HT1080 (cell line): Measurements from ENCODE around the gene LAMA4. TPM values are rescaled to one million over a fixed set of nuclear protein-coding genes. Genes with fewer than 3 reads are reported as not detected.
"Not testable (repeated sequence)": the region's sequence is repeated elsewhere in the genome, so short reads cannot be mapped to it uniquely, and the experiment has no call there.

Source experiments
- DNase-seq: peaks from one replicate; pipeline ENCODE4 v3.0.0-alpha.2; 2015; ENCODE audit warnings: low read depth
- small RNA-seq: library from RNA; depleted of rRNA; stranded (forward); fragments of <200 nt; gene quantifications from one replicate; pipeline ENCODE3, GENCODE V24; 2014
- total RNA-seq: library from RNA; depleted of rRNA; stranded (reverse); fragments of >200 nt; shearing (Covaris generic); gene quantifications from 2 replicates; pipeline ENCODE4 v1.2.3, GENCODE V29; 2014; rRNA removed

LAMA4 gene
- total RNA-seq, 1 experiment from 2014 or later: 42.3 TPM

DNA sequence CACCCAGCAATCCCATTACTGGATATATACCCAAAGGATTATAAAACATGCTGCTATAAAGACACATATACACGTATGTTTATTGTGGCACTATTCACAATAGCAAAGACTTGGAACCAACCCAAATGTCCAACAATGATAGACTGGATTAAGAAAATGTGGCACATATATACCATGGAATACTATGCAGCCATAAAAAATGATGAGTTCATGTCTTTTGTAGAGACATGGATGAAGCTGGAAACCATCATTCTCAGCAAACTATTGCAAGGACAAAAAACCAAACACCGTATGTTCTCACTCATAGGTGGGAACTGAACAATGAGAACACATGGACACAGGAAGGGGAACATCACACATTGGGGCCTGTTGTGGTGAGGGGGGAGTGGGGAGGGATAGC lies 148.3 kb downstream of the LAMA4 start:
- not testable (repeated sequence) for DNase-seq

DNA sequence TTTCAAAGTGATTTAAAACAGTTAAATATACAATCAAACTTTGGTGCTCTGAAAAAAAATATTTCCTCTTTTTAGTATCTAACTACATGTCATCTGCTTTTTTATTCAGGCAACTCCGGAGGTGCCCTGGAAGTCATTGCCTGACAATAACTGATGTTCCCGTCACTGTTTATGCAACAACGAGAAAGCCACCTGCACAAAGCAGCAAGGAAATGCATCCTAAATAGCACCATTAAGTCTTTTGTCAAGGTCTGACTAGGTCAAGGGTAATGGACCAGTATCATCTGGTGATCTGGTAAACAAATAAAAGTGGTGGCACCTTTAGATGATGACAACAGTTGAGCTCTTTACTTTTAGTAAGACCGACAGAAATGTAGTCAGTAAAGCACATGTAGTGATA lies 153.8 kb downstream of the LAMA4 start:
- no peak for DNase-seq

DNA sequence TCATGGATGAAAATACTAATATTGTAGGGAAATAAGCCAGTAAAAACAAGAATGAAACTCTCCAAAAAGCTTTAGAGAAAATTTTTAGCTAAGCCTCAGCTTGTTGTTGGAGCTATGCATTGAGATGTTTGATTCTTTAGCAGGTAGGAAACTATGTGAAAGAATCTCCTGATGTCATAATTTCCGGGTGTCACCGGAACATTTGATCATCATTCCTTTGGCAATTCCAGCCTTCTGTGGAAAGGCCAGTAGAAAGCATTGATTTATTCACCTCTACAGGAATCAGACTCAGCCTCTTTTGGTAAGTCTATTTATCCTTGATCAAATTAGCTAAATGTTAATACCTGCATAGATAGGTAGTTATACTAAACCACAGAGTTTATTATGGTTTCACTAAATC lies 157.5 kb downstream of the LAMA4 start:
- DNase-seq: no peak

- DNase-seq: no peak
These were observed 166.5 kb downstream of the LAMA4 start for GRCh38 chr6:112087916-112088315.

DNA sequence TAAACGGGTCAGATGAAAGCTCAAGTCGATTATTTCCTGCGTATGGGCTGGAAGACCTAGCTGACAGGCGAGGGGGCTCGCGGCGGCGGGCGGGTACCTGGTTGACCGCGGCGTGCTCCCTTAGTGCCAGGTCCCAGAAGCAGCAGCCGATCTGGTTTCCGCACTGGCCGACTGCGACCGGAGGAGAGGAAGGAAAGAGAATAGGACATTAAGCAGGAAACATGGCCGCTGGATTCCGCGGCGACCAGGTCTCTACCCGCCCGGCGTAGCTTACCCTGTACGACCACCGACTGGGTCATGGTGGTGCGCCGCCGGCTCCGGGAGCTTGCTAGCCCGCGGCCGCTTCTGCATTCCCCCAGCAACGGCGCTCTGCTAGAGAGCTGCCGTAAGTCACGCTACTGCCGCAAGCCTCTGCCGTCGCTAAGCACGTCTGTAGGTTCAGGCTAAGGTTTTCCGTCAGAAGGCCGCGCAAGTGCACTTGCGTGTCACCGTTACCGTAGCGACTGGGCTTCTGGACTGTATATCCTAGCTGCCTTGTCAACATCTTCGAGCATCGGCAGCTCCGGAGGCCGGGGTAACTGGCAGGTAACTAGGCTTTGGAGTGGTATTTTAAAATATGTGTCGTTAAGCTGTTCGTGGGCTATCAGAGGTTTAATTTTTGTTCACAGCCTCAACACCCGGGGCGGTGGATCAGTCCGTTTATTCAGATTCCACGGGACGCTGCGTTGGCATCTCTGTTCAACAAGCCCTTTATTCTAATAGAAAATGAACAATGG lies 167.0 kb downstream of the LAMA4 start, which contains the start of the genes FAM229B and TUBE1:
Gene FAM229B (plus strand): TSS at position 456 of the 776 bp plus-strand sequence. CDS start 11,693 bp downstream, outside the sequence.
Gene TUBE1 (minus strand): TSS at position 347 of the 776 bp plus-strand sequence. CDS start 48 bp downstream, at position 299.
- DNase-seq: peak; percentile 95

DNA sequence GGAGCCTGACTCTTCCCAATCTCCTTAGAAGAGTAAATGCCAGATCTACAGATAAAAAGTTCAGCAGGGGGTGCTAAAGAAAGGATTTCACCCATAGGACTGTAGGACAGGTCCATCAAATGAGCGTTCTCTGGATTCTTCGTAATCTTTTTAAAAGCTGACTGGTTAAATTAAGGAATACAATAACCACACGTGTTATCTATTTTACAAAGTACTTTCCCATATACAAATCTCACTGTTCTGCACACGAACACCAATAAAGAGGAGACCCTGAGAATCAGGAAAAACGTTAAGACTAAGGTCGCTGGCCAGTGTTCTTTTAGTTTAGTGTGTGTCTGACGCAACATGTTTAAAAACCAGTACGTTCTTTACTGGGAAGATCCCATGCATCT lies 167.6 kb downstream of the LAMA4 start:
- peak; percentile 56 for DNase-seq

GRCh38 chr6:112085286-112086065 lies 168.9 kb downstream of the LAMA4 start:
- DNase-seq: no peak

GRCh38 chr6:112081569-112081968 lies 172.8 kb downstream of the LAMA4 start:
- no peak for DNase-seq

GRCh38 chr6:112066606-112067005 lies 187.8 kb downstream of the LAMA4 start:
- no peak for DNase-seq

- no peak for DNase-seq
These were observed 188.9 kb downstream of the LAMA4 start for GRCh38 chr6:112065426-112065986.

DNA sequence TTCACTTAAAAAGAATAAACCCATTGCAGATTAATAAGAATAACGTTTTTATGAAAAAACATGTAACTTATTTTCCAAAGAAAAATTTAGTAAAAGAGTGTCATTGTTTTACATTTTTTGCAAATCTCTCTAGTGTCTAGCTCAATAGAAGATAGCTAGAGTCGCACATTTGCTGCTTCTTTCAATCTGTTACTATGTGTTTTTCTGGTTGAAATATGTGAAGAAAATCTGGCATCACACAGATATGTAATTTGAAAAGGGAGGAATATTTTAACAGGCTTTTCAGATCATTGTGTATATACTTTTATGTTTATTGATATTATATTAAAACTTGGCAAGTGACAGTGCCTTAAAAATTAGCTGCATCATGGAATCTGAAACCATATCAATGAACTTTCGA lies 191.4 kb downstream of the LAMA4 start:
- no peak for DNase-seq

DNA sequence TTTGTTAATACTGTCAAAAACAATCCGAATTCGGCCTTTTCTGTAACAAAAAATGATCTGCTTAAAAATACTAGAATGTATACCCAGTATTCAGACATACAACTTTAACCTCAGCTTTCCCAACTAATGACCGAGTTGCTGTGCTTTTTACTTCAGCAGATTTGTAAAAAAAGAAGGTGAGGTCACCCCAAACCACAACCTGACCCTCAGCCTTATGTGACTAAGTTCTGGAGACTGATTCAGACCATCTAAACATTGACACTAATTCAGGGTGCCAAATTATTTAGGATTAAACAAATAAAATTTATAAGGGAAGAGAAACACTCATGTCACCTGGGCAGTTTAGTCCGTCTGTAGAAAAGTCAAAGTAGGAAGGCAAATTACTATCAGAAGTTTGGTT lies 192.8 kb downstream of the LAMA4 start:
- DNase-seq: peak; percentile 55

Small RNA genes within 50 kb of the gene (small RNA-seq; reads per million reads assigned to genes)
- not detected for gene RNU6-1226P

Other genes with a start within 250 kb of the LAMA4 start
- gene CCN6, start 200.5 kb downstream of the LAMA4 start, total RNA-seq: not detected in 2 replicates
- gene TUBE1, start 167.1 kb downstream of the LAMA4 start, total RNA-seq: 18.4 and 19.7 TPM in 2 replicates
- 2.2 and 5.0 TPM in 2 replicates for gene FAM229B, start 167.0 kb downstream of the LAMA4 start, total RNA-seq
- gene RFPL4B, start 92.8 kb upstream of the LAMA4 start, total RNA-seq: 0.03 TPM in 1 of 2 replicates, not detected in the other